COLO829 (cell line): ENCODE data around the gene MAGI3.
"Not testable (repeated sequence)": the region's sequence is repeated elsewhere in the genome, so short reads cannot be mapped to it uniquely, and the experiment has no call there.

Source experiments
- DNase-seq: peaks from one replicate; pipeline ENCODE4 v3.0.0; 2012; ENCODE audit warnings: low spot score

Gene MAGI3

GRCh38 chr1:113581323-113581722, 191.0 kb downstream of the MAGI3 start:
- DNase-seq: no peak

- no peak for DNase-seq
These were observed 191.8 kb downstream of the MAGI3 start for GRCh38 chr1:113582084-113582483.

DNA sequence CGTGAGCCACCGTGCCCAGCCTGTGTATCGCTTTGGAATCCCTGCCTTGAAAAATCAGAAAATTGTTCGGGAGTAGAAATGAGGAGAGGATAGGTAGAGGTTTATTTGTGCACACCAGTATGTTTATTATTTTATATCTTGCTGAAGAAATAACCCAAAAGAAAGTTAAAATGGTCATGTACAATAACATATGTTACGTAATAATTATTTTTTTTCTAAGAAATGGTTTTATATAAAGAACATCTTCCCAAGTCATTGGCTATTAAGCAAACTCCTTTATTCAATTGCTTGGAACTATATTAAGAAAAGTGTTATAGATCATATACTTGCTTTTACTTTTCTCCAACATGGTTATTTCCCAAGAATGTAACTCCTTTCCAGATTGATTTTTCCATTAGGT, 197.2 kb downstream of the MAGI3 start:
- no peak for DNase-seq

DNA sequence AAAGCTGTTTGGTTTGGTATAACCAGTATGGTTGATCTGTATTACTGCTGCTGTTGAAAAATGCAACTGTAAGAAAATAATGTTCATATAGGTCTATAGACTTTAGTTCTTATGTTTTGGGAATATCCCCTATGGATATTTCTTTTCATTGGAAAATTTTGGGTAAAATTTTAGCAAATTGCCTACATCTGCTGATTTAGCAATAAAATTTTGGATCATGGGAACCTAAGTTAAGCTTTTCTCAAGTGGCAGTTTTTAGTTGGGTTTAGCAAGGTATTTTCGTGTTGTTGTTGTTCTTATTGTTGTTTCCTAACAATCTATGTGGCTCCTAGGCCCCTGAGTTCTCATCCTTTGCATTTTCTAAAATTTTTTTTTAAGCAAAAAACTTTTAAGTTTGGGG, 201.9 kb downstream of the MAGI3 start:
- DNase-seq: no peak

DNA sequence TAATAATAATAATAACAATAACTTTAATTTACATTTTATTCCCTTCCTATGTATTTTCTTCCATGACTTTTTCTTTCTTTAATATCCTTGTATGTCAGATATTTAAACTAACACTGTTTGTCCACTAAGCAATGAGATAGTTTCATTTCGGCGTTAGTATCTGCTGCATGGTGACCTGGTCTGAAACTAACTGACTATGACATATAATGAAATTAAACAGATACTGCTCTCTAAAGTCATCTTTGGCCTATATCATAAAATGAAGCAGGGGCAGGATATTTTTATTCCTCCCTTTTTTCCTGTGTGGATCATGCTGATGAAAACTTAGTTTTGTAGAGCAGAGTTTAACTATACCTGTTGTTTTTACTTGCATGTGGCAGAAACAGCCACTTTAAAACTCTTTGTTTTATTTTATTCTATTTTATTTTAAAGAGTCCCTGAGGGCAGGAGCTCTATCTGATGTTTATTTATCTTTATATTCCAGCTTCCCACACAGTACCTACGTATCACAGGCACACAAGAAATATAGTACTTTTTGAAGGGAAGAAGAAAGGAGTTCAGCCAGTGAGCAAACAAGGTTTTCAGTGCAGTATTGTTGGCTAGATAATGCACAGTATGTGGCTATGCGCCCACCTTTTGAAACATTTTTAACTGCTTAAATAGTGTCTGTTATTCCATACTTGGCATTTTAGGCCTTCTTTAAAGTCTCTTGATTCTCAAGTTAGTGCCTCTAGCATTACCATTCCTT, 203.4 kb downstream of the MAGI3 start:
- peak; percentile 4 for DNase-seq

DNA sequence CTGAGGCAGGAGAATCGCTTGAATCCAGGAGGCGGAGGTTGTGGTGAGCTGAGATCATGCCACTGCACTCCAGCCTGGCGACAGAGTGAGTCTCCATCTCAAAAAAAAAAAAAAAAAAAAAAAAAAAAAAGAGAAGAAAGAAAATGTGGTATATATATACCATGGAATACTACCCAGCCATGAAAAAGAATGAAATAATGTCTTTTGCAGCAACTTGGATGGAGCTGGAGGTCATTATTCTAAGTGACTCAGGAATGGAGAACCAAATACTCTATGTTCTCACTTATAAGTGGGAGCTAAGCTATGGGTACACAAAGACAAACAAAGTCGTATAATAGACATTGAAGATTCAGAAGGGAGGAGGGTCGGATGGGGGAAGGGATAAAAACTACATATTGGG, 214.2 kb downstream of the MAGI3 start:
- not testable (repeated sequence) for DNase-seq

- no peak for DNase-seq
These were observed 214.8 kb downstream of the MAGI3 start for GRCh38 chr1:113605146-113605545.

GRCh38 chr1:113608399-113608798, 218.1 kb downstream of the MAGI3 start:
- DNase-seq: no peak

- no peak for DNase-seq
These were observed 220.1 kb downstream of the MAGI3 start for GRCh38 chr1:113610372-113610771.

DNA sequence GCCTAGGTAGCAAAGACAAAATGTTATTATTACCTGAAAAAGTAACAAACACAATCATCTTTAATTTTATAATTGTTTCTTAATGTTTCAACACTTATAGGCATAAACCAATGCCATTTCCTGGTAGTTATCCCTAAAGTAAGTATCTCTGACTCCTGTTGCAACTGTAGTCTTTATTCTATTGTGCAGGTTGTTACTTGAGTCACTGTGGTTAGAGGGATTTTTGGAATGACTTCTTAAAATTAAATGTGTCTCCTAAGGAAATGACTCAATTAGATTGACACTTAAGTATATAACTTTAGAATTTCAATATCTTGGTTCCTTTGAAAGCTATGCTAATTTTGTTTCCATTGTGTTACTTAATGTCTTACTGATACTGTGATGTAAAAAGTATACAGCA, 225.1 kb downstream of the MAGI3 start:
- DNase-seq: no peak

GRCh38 chr1:113616156-113616555, 225.8 kb downstream of the MAGI3 start:
- DNase-seq: no peak

DNA sequence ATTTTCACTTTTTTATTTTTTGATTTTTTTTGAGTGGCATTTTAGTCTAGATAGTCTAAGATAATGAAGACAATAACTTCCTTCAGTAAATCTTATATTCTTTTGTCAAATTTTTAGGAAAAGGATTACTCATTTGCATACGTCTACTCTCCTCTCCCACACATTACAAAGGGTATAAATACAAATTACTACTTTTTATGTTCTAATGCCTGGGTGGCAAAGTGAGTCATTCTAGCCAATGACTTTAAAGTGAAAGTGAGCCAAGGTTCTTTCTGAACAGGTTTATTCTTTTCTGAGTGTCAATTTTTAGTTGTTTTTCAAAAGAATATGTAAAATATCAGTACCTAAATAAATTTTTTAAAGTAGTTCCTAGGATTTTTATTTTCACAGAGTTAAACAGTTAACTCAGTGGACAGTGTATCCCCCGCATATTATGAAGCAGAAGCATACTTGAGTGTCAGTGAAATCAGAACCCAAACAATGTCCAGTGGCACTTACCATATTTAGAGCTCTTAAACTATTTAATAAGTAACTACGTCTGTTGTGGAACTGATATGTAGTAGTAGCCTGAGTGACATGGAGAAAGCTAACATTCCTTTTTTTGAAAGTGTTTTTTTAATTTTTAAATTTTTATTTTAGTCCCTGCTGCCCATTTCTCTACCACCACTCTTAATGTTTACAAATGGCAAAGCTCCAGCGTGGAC, 227.3 kb downstream of the MAGI3 start:
- no peak for DNase-seq

- no peak for DNase-seq
These were observed 238.7 kb downstream of the MAGI3 start for GRCh38 chr1:113628997-113629396.

- DNase-seq: no peak
These were observed 240.3 kb downstream of the MAGI3 start for GRCh38 chr1:113630340-113631327.

- no peak for DNase-seq
These were observed 251.1 kb downstream of the MAGI3 start for GRCh38 chr1:113641396-113641795.

DNA sequence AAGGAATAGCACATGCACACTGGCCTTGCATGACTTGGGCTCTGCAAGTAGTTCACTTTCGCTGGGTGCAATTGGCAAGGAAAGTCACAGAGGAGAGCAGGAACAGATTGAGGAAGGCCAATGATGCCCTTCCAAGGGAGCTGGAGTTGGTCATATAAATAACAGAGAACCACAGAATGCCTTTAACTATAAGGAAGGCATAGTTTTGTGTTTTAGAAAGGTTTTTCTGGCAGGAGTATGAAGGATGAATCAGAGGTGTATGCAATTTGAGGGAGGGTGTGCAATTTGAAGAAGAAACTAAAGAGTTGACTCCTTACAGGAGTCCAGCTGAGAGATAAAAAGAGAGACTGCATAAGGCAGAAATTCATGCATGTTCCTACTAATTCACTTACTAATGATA, 256.8 kb downstream of the MAGI3 start:
- DNase-seq: no peak

- DNase-seq: no peak
These were observed 258.2 kb downstream of the MAGI3 start for GRCh38 chr1:113648478-113648877.

DNA sequence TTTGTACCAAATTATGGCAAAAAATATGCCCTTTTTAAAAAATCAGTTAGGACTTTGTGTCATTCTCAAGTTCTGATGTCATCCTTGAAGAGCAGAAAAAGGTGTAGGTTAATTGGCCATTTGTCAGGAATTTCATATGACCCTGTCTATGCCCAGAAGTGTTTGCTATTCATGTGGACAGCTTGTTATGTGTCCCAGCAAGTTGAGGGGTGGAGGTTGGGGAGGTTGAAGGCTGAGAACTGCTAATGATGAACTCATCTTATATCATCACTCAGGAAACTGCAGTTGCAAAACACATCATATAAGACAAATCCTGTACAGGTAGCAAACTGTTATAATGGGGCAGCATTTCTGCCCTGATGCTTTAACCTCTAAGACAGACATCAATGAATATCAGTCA, 262.5 kb downstream of the MAGI3 start:
- no peak for DNase-seq

GRCh38 chr1:113653741-113654140, 263.4 kb downstream of the MAGI3 start:
- DNase-seq: no peak

DNA sequence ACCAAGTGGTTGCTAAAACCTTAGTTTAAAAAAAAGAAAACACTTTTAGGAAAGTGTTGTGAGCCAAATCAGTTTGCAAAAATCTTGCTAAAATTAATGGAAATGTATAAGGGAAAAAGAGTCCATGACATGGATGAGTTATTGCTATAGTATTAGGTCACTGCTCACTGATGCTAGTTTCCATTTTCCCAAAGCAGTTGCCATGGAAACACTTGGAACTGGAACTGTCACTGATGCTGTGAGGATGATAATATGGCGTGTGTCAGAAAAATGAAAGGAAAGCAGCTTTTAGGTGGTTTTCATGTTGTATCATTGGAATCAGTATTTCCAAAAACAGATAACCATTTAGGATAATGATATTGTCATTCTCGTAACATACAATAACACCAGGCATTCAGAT, 264.6 kb downstream of the MAGI3 start:
- no peak for DNase-seq

GRCh38 chr1:113657126-113657525, 266.8 kb downstream of the MAGI3 start:
- no peak for DNase-seq

DNA sequence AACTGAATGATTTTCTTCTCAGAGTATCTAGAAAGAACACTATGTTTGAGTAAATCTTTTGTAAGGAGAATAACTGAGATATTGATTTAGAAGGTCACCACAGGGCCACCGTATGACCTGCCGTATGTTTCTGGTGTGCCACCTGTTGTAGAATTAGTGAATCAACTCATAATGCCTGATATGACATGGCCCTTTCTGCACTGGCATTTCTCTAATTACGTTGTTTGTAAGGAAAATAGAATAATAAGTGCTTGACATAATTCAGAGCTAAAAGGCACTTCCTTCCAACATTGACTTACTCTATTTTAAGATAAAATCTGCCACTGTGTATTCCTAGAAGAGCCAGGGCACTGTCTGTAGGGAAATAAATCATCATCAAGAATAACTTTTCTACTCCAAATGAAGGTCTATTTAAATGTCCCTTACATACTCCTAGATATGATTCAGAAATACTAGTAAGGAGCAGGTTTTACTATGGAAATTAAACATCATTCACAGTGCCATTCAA, 267.3 kb downstream of the MAGI3 start:
- DNase-seq: no peak
